GM21825 (cell line): ENCODE measurements around the gene NPW.
"Not testable (repeated sequence)": the region's sequence is repeated elsewhere in the genome, so short reads cannot be mapped to it uniquely, and the experiment has no call there.

Source experiments
- ATAC-seq: cut with Tn5 transposase; IDR thresholded peaks from one replicate; pipeline ENCODE4 v1.9.1; 2021; ENCODE audit warnings: mild to moderate bottlenecking, moderate library complexity; ENCODE audit not compliant: unreplicated experiment

The NPW gene

GRCh38 chr16:2019921-2020831 lies 591 bp downstream of the NPW start:
- ATAC-seq: no peak

DNA sequence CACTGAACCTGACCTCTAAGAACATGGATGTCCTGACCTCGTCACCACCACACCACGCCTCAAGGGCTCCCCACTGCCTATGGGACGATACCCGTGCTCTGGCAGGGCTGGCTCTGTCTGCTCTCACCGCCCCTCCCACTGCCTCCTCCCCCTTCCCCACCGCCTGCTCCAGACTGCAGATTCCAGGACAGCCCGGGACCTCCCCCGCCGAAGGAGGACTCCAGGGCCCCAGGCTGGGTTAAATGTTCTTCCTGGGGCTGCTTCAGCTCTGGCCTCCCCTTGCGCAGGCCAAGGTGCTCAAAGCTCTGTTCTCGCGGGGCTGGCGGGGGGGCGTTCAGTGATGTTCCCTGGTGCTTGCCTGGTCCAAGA lies 3.1 kb downstream of the NPW start:
- no peak for ATAC-seq

GRCh38 chr16:2023092-2024031 lies 3.8 kb downstream of the NPW start:
- ATAC-seq: peak; percentile 76

DNA sequence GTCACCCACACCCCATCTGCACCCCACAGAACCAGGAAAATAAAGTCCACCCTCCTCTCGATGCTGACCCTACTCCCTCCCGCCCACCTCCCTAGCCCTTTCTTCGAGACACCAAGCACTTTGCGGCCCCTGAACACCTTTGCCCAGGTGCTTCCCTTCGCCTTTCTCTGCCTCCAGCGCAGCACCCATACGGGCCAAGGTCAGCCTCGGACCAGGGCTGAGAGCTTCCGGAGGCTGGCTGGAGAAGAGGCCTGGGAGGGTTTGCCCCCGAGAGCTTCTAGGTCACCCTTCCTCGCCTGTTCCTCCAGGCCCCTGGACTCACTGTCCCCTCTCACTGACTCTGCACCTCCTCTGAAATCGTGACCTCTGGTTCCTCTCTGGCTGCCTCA lies 4.4 kb downstream of the NPW start:
- ATAC-seq: no peak

- ATAC-seq: no peak
Observed at GRCh38 chr16:2025251-2025650, 5.7 kb downstream of the NPW start.

DNA sequence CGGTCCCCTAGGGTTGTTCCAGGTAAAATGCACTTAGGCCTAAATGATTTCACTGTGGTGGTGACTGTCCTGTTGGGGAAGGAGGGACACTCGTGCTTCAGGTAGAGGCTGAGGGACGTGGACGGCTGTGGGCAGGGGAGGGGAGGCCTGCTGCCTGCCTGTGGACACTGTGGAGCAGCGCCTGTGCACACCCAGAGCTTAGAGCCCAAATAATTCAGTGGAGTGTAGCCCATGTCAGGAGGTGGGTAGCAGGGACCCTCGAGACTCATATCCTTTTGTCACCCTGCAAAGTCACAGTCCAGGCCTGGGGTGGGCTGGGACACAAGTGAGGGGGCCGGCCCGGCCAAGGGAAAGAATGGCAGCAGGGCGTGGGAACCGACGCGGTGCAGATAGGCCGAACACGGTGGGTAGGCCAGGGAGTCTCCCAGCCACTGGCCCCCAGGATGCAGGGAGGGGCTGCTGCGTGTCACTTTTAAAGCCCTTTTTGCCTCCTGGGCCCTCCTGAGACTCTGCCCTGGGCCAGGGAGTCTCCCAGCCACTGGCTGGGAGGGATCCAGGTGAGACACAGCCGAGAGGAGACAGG lies 6.4 kb downstream of the NPW start:
- ATAC-seq: no peak

DNA sequence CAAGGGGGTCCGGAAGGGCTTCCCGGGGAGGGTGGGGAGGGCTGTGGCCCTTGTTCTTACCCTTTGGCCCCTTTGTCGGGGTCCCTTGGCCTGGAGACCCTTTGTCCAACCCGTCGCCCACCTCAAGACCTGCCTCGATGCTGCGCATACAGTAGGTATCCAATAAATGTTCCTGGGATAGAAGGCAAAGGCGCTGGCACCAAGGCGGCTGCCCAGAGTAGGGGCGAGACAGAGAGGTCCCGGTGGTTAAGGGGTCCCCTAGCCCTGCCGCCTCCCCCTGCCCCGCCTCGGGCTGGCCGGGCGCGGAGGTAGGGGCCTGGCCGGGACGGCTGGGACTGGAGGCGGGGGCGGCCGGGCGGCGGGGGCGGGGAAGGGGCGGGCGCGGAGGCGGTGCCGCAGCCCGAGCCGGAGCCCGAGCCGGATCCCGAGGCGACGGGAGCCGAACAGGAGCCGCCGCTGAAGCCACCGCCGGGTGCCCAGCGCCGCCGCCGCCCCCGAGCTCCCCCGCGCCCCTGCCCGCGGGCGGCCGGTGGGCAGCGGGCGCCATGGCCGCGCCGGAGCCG lies 7.0 kb downstream of the NPW start, which contains the start of gene NHERF2:
Gene NHERF2 (plus strand): TSS at position 442 of the 563 bp plus-strand sequence. CDS start 104 bp downstream, at position 546.
- ATAC-seq: no peak

DNA sequence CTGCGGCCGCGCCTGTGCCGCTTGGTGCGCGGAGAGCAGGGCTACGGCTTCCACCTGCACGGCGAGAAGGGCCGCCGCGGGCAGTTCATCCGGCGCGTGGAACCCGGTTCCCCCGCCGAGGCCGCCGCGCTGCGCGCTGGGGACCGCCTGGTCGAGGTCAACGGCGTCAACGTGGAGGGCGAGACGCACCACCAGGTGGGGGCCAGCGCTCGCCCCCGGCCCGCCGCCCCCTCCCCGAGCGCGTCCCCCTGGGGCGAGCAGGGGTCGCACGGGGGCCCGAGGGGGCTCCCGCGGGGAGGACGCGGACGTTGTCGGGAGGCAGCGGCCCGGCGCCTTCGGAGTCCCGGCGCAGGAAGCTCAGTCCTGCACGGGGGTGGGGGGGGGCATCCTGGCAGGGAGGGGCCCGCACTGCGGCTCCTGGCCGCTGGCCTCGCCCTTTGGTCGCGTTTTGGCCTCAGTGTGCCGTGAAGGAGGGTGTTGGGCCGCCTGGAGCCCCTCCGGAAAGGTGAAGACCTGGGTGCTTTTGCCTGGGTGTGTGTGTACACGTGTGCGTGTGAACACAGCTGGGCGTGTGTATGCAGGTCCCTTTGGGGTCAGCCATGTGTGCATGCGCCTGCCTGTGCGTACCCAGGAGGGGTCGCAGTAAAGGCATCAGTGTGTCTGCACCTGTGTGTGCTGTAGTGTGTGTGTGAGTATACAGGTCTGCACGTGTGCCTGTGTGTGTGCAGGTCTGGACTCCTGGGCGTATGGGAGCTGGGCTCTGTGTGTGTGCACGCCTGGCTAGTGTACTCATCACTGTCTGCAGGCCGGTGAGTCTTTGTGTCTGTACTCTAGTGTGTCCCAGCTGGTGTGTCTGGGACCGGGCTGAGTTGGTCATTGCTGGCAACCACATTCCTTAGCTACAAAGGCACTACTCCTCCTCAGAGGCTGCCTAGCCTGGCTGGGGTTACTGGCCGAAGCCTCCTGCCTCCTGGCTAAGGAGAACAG lies 7.7 kb downstream of the NPW start:
- no peak for ATAC-seq

DNA sequence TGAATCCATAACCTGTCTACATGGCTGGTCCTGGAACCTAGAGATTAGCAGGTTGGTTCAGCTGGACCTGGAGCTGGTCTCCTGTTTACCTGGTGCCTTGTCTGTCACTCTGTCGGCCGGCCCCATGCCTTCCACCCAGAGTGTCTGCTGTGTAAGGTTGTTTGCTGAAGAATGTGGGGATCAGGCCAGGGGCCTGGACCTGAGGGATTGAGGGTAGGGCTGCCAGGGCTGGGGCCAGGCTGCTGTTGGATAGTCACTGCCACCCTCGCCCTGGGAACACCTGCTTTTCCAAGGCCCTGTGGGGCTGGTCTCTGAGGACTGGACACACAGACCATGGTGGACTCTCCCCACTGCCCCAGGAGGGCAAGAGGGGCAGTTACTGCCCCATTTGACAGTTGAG lies 8.6 kb downstream of the NPW start:
- no peak for ATAC-seq

DNA sequence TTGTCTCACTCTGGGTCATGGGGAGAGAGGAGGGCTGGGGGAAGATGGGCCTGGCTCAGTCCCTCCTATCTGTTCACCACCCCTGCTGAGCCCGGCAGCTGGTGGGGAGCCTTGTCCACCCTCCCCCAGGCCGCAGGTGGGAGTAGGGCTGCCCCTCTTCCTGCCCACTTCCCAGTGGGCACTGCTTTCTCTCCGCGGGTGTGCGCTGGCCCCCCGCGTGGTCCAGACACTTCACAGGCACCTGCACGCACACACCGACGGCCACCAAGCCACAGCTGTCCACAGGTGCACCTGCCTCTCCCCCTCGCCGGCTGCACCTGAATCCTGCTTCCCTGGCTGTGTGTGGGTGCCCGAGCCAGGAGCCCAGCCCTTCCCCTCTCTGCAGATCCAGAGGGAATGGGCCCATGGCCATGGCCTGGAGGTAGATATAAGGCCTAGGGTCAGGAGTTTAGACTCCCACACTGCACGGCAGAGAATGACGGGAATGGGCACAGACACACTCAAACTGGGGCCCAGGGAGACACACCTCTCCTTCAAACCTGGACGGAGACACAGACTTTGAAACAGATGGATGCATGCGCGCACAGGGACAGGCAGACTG lies 9.1 kb downstream of the NPW start:
- ATAC-seq: no peak

DNA sequence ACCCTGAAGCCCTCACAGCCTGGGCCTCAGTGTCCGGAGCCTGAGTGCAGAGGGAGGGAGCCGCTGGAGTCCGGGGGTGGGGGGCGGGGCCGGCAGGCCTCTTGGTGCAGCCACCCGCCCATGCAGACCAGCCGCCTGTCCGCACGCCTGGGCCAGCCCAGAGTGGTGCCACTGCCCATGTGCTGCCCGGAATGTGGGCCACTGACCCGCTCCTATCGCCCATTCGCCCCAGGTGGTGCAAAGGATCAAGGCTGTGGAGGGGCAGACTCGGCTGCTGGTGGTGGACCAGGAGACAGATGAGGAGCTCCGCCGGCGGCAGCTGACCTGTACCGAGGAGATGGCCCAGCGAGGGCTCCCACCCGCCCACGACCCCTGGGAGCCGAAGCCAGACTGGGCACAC lies 9.8 kb downstream of the NPW start:
- no peak for ATAC-seq

GRCh38 chr16:2030036-2030435 lies 10.5 kb downstream of the NPW start:
- no peak for ATAC-seq

GRCh38 chr16:2031081-2031577 lies 11.5 kb downstream of the NPW start:
- no peak for ATAC-seq

DNA sequence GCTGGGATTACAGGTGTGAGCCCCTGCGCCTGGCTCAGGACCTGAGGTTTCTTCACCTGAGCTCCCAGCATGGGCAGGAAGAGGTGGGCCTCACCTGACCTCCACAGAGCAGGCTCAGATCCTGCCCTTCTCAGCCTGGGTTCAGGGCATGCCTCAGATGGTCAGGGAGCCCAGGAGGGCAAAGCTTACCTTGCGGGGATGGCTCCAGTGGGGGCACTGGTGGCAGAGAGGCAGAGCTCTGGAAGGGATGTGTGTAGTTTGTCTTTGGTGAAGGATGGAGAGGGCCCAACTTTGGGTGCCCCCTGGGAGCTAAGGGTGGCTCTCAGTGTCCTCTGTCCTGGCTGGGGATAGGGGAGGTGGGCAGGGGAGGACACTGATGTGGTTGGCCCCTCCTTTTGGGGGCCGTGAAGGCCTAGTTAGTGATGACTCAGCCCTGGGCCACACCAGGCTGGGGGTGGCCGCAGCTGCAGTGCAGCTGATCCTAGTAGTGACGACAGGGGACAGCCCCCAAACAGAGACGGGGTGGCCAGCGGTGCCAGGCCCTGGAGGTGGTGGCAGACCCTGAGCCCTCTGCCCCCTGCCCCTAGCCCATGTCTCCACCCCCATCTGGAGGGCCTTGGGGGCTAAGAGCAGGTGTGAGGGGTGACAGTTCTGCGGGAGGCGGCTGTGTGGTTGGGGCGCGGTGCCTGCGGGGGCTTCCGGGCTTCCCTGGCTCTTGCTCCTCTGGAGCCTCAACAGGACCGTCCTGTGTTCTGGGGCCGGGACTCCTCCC lies 12.9 kb downstream of the NPW start:
- ATAC-seq: no peak

GRCh38 chr16:2033057-2033908 lies 13.7 kb downstream of the NPW start:
- no peak for ATAC-seq

DNA sequence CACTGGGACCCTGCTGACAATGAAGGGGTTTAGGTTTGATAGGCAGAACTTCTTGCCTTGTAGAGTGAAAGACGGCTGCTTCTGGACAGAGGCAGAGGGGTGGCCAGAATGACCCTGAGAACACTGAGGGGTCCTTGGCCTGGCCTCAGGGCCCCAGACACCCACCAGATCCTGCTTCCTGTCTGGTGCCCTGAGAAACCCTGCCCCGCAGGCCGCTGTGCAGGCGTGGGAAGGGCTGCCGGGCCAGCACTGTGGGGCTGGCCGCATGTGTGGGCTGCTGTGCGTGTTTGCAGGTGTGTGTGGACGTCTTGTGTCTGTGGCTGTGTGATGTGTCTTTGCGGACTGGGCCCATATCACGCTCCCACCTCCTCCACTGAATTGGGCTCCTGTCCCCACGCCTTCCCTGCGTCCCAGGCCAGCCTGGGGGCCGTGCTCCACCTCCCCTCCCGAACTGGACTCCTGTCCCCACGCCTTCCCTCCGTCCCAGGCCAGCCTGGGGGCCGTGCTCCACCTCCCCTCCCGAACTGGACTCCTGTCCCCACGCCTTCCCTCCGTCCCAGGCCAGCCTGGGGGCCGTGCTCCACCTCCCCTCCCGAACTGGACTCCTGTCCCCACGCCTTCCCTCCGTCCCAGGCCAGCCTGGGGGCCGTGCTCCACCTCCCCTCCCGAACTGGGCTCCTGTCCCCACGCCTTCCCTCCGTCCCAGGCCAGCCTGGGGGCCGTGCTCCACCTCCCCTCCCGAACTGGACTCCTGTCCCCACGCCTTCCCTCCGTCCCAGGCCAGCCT lies 14.5 kb downstream of the NPW start:
- ATAC-seq: not testable (repeated sequence)
